Stimulated activated naive CD8-positive, alpha-beta T cell treated with anti-CD3 and anti-CD28 coated beads, Interleukin-15, Interleukin-2, amounts not matched to agents 100 ng/mL and 50 ng/mL, for 24 hours (primary cell): ENCODE results near the gene SWSAP1.
"Not testable (repeated sequence)": the region's sequence is repeated elsewhere in the genome, so short reads cannot be mapped to it uniquely, and the experiment has no call there.

Experiments
- H3K27ac Mint-ChIP-seq: one replicate; pipeline ENCODE4 v1.8.0; 2021; ENCODE audit warnings: mild to moderate bottlenecking, mixed read lengths
- H3K27me3 Mint-ChIP-seq: one replicate; pipeline ENCODE4 v1.8.0; 2021; ENCODE audit warnings: mixed read lengths
- H3K36me3 Mint-ChIP-seq: one replicate; pipeline ENCODE4 v1.8.0; 2021; ENCODE audit warnings: low read depth, mixed read lengths
- H3K4me1 Mint-ChIP-seq: one replicate; pipeline ENCODE4 v1.8.0; 2021; ENCODE audit warnings: low read depth, mixed read lengths
- H3K4me3 Mint-ChIP-seq: one replicate; pipeline ENCODE4 v1.8.0; 2021; ENCODE audit warnings: mild to moderate bottlenecking, mixed read lengths
- H3K9me3 Mint-ChIP-seq: one replicate; pipeline ENCODE4 v1.8.0; 2021; ENCODE audit warnings: mixed read lengths

SWSAP1 gene, protein sequence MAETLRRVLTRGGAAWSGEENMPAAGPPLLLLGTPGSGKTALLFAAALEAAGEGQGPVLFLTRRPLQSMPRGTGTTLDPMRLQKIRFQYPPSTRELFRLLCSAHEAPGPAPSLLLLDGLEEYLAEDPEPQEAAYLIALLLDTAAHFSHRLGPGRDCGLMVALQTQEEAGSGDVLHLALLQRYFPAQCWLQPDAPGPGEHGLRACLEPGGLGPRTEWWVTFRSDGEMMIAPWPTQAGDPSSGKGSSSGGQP

DNA sequence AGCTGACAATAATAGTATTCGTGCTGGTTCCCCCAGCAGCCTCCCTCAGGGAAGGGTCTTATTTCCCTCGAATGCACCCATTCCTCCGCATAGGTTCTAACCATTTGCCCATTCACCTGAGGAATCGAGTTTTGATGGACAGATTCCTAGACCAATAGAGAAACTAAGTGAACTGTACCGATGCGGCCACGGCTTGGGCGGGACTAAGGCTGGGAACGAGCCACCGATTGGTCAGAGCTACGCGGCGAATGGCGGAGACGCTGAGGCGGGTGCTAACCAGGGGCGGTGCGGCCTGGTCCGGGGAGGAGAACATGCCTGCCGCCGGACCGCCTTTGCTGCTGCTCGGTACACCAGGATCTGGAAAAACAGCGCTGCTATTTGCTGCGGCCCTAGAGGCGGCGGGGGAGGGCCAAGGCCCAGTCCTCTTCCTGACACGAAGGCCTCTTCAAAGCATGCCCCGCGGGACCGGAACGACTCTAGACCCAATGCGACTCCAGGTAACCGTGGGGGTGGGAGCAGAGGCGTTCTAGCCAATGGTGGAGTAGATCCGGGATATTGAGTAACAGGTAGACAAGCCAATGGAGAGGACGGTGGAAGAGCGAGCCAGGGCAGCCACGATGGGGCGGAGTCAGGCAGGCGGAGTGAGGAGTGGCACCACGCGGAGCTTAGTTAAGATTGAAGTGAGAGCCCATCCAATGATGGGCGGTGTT lies at the start of gene SWSAP1:
Gene SWSAP1 (plus strand): TSS at position 234 of the 710 bp plus-strand sequence. CDS start 15 bp downstream, at position 249.
- no peaks in the 10 kb centered on the region for H3K27me3 Mint-ChIP-seq
- no peaks in the 10 kb centered on the region for H3K9me3 Mint-ChIP-seq
- H3K4me3 Mint-ChIP-seq: no peak within 1 kb of the TSS
- peaks cover 18% of the 10 kb centered on the region for H3K36me3 Mint-ChIP-seq
- H3K4me1 Mint-ChIP-seq: peaks cover 37% of the 10 kb centered on the region
- H3K27ac Mint-ChIP-seq: no peak within 1 kb of the TSS

DNA sequence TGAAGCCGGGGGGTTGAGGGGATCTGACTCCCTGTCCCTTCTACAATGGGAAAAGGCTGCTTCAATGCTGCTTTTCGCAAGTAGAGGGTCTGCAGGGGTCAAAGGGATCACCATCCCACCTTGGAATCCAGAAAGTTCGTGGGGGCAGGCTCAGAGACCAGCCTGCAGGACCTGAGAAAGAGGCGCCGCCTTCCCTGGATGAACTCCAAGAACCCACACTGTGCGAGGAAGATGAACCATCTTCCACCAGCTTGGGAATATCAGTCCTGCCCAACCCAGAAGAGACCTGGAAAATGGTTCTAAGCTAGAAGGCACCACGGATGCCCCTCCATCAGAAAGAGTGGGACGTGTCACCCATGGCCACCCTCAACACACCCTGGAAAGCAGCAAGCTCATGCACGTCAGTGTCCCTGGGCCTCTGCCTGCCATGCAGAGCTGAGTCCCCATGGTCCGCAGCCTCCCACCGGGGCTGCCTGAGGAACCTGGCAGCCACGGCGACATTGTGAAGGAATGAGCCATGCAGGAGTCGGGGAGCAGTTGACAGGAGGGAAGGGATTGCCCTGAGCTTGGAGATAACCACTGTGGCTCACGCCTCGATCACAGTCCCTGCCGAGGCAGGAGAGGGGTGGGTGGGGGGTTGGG lies 49.6 kb upstream of the SWSAP1 start:
- H3K9me3 Mint-ChIP-seq: no peaks in the 10 kb centered on the region
- peaks cover 4% of the 10 kb centered on the region for H3K27me3 Mint-ChIP-seq

DNA sequence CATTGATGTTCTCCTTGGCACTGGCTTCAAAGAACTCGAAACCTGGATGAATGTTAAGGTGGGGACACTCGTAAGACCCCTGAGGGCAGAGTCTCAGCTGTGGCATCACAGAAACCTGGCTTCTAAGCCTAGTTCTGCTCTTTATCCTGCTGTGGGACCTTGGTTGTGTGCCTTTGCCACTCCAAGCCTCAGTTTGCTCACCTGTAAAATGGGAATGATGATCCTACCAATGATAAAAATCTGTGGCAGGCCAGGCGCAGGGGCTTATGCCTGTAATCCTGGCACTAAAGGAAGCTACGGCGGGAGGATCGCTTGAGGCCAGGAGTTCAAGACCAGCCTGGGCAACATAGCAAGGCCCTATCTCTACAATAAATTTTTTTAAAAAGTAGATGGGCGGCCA lies 48.9 kb upstream of the SWSAP1 start:
- peaks cover 27% of the 10 kb centered on the region for H3K4me1 Mint-ChIP-seq
- H3K27me3 Mint-ChIP-seq: peaks cover 3% of the 10 kb centered on the region
- H3K9me3 Mint-ChIP-seq: no peaks in the 10 kb centered on the region
- no peak overlapping the region for H3K4me3 Mint-ChIP-seq
- H3K36me3 Mint-ChIP-seq: no peaks in the 10 kb centered on the region
- no peak overlapping the region for H3K27ac Mint-ChIP-seq

More for the DNA sequence above, 49.6 kb upstream of the SWSAP1 start:
- Mint-ChIP-seq H3K36me3 (no peaks in the 10 kb centered on the region), H3K4me1 (peaks cover 27% of the 10 kb centered on the region), H3K4me3 (no peak overlapping the region), H3K27ac (peak overlapping the region; percentile 81)

DNA sequence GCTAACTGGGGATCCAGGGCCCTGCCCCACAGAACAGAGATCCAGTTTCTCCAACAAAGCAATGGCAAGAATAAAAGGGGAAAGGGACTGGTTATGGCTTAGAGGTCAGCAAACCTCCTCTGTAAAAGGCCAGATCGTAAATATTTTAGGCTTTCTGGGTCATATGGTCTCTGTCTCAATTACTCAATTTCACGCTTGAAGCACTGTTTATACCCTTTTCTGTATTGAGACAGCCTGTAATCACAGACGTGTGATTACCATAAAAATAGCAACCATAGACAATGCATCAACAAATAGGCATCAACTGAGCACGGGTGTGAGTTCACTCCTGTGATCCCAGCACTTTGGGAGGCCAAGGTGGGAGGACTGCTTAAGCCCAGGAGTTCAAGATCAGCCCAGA lies 44.3 kb upstream of the SWSAP1 start:
- Mint-ChIP-seq H3K27ac (no peak overlapping the region), H3K4me1 (no peaks in the 10 kb centered on the region), H3K36me3 (peaks cover 4% of the 10 kb centered on the region), H3K27me3 (no peaks in the 10 kb centered on the region), H3K4me3 (no peak overlapping the region), H3K9me3 (no peaks in the 10 kb centered on the region)

DNA sequence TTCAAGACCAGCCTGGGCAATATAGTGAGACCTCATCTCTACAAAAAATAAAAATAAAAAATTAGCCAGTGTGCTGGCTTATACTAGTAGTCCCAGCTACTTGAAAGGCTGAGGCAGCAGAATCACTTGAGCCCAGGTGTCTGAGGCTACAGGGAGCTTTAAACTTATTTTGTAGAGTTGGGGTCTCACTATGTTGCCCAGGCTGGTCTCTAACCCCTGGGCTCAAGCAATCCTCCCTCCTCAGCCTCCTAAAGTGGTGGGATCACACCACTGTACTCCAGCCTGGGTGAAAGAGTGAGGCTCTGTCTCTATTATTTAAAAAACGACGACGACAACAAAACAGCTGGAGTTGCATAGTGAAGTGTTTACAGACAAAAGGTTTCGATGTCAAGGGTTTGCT lies 43.0 kb upstream of the SWSAP1 start:
- Mint-ChIP-seq H3K4me1 (no peaks in the 10 kb centered on the region), H3K27me3 (no peaks in the 10 kb centered on the region), H3K27ac (no peak overlapping the region), H3K4me3 (no peak overlapping the region), H3K36me3 (peaks cover 9% of the 10 kb centered on the region), H3K9me3 (no peaks in the 10 kb centered on the region)

DNA sequence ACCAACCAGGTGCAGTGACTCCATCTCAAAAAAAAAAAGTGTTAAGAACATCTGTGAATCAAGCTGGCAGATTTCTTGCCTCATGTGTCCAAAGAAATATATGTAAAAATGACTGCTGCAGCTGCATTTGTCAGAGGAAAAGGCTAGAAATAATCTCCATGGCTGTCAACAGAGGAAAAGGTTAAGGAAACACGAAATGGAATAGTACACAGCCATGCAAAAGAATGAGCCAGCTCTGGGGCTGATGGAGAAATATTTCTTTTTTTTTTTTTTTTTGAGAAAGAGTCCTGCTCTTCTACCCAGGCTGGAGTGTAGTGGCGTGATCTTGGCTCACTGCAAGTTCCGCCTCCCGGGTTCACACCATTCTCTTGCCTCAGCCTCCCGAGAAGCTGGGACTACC lies 41.6 kb upstream of the SWSAP1 start:
- Mint-ChIP-seq H3K4me3 (no peak overlapping the region), H3K27ac (no peak overlapping the region), H3K9me3 (no peaks in the 10 kb centered on the region), H3K4me1 (peaks cover 7% of the 10 kb centered on the region), H3K36me3 (peaks cover 9% of the 10 kb centered on the region), H3K27me3 (no peaks in the 10 kb centered on the region)

DNA sequence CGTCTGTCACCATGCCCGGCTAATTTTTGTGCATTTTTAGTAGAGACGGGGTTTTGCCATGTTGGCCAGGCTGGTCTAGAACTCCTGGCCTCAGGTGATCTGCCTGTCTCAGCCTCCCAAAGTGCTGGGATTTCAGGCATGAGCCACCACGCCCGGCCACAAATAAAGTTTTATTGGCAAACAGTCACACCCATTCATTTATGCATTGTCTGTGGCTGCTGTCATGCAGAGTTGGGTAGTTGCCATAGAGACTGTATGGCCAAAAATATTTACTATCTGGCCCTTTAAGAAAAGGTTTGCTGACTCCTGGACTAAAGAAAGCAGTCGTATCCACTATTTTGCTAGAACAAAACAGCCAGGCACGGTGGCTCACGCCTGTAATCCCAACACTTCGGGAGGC lies 40.6 kb upstream of the SWSAP1 start:
- peaks cover 15% of the 10 kb centered on the region for H3K4me1 Mint-ChIP-seq
- H3K4me3 Mint-ChIP-seq, H3K36me3 Mint-ChIP-seq, H3K9me3 Mint-ChIP-seq, H3K27me3 Mint-ChIP-seq, H3K27ac Mint-ChIP-seq: not testable (repeated sequence)

DNA sequence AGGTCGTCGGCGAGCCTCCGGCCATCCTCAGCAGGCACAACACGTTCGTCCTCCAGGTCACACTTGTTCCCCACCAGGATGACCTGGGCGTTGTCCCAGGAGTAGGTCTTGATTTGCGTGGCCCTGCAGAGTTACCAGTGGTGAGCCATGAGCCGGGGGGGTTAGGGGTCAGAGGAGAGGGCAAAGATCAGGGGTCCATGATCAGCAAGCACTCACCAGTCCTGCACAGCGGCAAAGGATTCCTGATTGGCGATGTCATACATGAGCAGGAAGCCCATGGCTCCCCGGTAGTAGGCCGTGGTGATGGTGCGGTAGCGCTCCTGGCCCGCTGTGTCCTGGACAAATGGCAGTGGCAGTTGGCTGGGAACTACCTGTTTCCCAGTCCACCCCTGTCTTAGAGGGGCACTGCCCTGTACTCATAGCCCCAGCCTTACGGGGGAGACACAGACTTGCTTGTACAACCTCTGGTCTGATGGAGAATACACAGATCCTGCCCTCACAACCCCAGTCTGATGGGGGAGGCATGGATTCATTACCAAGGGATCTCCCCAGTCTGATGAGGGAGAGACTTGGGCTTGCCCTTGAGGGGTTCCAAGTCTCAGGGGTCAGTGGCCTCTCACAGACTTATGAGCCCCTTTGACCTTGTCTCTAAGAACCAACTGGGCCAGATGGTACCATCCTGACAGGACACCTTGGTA lies 38.9 kb upstream of the SWSAP1 start:
- H3K27me3 Mint-ChIP-seq: no peaks in the 10 kb centered on the region
- H3K4me1 Mint-ChIP-seq: peaks cover 25% of the 10 kb centered on the region
- no peak overlapping the region for H3K27ac Mint-ChIP-seq
- no peaks in the 10 kb centered on the region for H3K9me3 Mint-ChIP-seq
- H3K4me3 Mint-ChIP-seq: no peak overlapping the region
- H3K36me3 Mint-ChIP-seq: peaks cover 9% of the 10 kb centered on the region

DNA sequence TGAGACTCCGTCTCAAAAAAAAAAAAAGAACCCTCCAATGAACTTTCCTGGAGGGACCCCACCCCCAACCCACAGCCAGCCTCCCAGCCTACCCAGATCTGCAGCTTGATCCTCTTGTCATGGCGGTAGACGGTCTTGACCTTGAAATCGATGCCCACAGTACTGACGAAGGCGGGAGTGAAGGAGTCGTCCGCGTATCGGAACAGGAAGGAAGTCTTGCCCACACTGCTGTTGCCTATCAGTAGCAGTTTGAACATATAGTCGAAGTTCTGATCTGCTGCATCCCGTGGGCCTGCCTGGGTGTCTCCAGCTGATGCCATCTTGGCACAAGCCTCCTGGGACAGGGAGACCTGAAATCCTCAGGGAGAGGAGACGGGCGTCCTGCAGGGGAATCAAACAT lies 37.4 kb upstream of the SWSAP1 start:
- peaks cover 25% of the 10 kb centered on the region for H3K4me1 Mint-ChIP-seq
- no peak overlapping the region for H3K27ac Mint-ChIP-seq
- H3K9me3 Mint-ChIP-seq: no peaks in the 10 kb centered on the region
- H3K4me3 Mint-ChIP-seq: no peak overlapping the region
- H3K27me3 Mint-ChIP-seq: no peaks in the 10 kb centered on the region
- H3K36me3 Mint-ChIP-seq: peaks cover 9% of the 10 kb centered on the region

DNA sequence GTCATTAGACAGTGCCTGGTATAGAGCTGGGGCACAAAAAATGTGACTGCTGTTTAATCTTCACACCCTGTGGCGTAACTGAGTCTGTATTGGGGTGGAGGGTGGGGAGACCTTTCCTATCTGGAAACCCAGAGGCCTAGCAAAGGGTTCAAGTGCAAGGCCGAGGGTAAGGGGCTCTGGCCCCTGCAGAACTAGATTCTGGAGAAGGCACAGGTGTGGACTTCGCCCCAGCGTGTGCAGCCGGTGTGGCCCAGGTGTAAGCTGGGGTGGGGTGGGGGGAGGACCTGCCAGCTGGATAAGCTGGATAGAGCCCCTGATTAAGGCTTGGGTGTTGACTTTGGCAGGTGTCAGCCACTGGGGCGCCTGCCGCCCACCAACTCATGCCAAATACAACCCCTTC lies 36.3 kb upstream of the SWSAP1 start:
- H3K4me1 Mint-ChIP-seq: peaks cover 25% of the 10 kb centered on the region
- H3K4me3 Mint-ChIP-seq: no peak overlapping the region

DNA sequence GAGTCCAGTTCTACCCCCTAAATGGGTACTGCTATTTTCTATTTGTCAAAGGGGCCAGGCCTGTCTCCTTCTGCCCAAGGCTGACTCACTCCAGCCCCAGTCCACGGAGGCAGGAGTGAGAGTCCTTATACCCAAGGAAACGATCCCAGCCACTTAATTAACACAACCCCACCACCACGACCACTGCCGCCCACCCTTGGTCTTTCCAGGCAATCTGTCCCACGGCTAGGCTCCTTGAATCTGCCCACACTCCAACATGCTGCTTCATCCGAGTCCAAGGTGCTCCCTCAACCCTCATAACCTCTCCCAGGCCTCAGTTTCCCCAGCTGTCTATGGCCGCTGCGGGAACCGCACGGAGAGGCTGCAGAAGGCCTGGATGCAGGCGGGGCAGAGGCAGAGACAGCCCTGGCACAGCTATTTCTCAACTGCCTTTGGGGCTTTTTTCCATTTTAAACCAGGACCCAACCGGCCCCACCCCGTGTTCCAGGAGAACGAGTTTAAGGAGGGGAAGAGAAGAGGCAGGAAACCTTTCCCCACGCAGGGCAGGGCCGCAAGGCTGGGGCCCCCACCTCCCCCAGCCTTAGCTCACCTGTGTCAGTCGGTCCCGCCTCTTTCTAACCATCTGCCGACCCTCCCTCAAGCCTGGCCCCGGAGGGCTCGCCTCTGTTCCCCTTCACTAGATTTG lies 35.8 kb upstream of the SWSAP1 start:
- H3K36me3 Mint-ChIP-seq: peaks cover 5% of the 10 kb centered on the region

More for the DNA sequence above, 36.3 kb upstream of the SWSAP1 start:
- Mint-ChIP-seq H3K36me3 (peaks cover 9% of the 10 kb centered on the region), H3K27me3 (no peaks in the 10 kb centered on the region), H3K27ac (no peak overlapping the region), H3K9me3 (no peaks in the 10 kb centered on the region)

DNA sequence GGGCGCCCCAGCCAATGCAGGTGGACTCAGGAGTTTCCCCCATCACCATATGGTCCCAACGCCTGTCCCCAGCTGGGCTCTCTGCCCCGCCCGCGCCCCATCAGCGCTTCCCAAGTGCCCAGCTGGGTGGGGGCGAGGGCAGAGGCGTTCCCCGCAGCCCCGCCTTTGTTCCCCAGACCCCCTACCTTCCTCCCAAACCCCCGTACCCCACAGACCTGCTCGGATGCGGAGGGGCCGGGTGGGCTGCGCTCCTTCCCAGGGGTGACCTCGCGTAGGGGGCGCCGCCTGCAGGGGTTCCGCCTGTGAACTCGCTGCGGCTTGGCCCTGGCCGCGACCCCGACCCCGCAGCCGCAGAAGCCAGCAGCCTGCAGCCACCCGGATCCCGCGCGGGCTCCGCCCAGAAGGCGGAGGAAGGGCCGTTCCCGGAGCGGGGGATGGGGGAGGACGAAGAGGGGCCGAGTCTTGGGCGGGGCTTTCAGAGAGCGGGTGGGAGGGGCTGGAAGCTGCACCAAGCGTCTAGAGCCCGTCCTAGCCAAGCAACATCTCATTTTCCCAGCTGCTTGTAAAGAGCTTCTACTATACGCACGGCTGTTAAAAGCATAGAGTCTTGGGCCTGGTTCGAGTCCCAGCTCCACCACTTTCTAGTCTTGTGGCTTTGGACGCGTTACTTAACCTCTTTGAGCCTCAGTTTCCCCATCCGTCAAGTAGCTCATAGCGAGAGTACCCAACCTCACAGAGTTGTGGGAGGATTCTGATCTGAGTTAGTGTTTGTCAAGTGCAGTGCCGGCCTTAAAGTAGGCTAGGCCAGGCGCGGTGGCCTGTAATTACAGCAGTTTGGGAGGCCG lies 35.0 kb upstream of the SWSAP1 start, which contains the start of gene RAB3D:
Gene RAB3D (minus strand): TSS at position 404 of the 845 bp plus-strand sequence. CDS start 2,258 bp downstream, outside the sequence.
- peaks cover 5% of the 10 kb centered on the region for H3K36me3 Mint-ChIP-seq
- H3K27ac Mint-ChIP-seq: no peak within 1 kb of the TSS
- peak within 1 kb of the TSS; percentile 76 for H3K4me3 Mint-ChIP-seq
- H3K27me3 Mint-ChIP-seq: no peaks in the 10 kb centered on the region
- no peaks in the 10 kb centered on the region for H3K9me3 Mint-ChIP-seq
- H3K4me1 Mint-ChIP-seq: peaks cover 29% of the 10 kb centered on the region

More for the DNA sequence above, 35.8 kb upstream of the SWSAP1 start:
- H3K4me3 Mint-ChIP-seq: peak overlapping the region; percentile 76
- H3K27me3 Mint-ChIP-seq: no peaks in the 10 kb centered on the region
- no peak overlapping the region for H3K27ac Mint-ChIP-seq
- H3K9me3 Mint-ChIP-seq: no peaks in the 10 kb centered on the region
- peaks cover 25% of the 10 kb centered on the region for H3K4me1 Mint-ChIP-seq

DNA sequence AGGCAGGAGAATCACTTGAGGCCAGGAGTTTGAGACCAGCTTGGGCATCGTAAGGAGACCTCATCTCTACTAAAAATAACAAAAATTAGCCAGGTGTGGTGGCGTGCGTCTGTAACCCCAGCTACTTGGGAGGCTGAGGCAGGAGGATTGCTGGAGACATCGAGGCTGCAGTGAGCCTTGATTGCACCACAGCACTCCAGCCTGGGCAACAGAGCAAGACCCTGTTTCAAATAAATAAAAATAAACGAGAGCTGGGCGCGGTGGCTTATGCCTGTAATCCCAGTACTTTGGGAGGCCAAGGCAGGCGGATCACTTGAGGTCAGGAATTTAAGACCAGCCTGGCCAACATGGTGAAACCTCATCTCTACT lies 34.4 kb upstream of the SWSAP1 start:
- H3K36me3 Mint-ChIP-seq, H3K9me3 Mint-ChIP-seq, H3K27ac Mint-ChIP-seq, H3K27me3 Mint-ChIP-seq: not testable (repeated sequence)
- peak overlapping the region; percentile 76 for H3K4me3 Mint-ChIP-seq
- peaks cover 31% of the 10 kb centered on the region for H3K4me1 Mint-ChIP-seq

DNA sequence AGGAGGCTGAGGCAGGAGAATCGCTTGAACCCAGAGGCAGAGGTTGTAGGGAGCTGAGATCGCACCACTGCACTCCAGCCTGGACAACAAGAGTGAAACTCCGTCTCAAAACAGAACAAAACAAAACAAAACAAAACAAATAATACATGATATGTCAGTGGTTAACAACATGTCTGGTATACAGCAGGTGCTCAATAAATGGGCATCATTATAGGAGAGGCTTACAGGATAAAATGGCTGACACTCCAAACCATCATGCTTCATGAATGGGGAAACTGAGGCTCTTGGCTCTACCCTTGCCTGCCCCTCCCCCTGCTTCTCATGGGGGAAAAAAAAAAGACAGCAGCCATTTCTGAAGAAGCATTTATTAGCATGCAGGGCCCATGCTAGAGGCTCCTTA lies 32.0 kb upstream of the SWSAP1 start:
- Mint-ChIP-seq H3K27ac (no peak overlapping the region), H3K4me1 (peaks cover 49% of the 10 kb centered on the region), H3K36me3 (no peaks in the 10 kb centered on the region), H3K4me3 (no peak overlapping the region), H3K27me3 (no peaks in the 10 kb centered on the region), H3K9me3 (no peaks in the 10 kb centered on the region)
